DND-41 (cell line): Measurements from ENCODE around the gene PDS5A.
"Not testable (repeated sequence)": the region's sequence is repeated elsewhere in the genome, so short reads cannot be mapped to it uniquely, and the experiment has no call there.

Experiments
- ATAC-seq: fragments of 200-7000 bp; cut with Tn5 transposase; 3 replicates; pipeline ENCODE4 v1.9.1; 2021; ENCODE audit warnings: low read depth; ENCODE audit not compliant: insufficient read depth
- DNase-seq: peaks from one replicate; pipeline ENCODE4 v3.0.0-alpha.2; 2020
- H2AFZ ChIP-seq: 2 replicates; pipeline ENCODE4 v1.6.0; 2012; ENCODE audit warnings: low read depth, low read length
- H3K27ac ChIP-seq: 2 replicates; pipeline ENCODE4 v1.5.1; 2012; ENCODE audit warnings: low read length, inconsistent platforms
- H3K27me3 ChIP-seq: fragments of 200-600 bp; sonication (generic); 2 replicates; pipeline ENCODE4 v1.6.0; 2012; ENCODE audit warnings: low read length, mild to moderate bottlenecking, inconsistent platforms; ENCODE audit not compliant: insufficient read depth, poor library complexity
- H3K36me3 ChIP-seq: 2 replicates; pipeline ENCODE4 v1.5.1; 2012; ENCODE audit warnings: low read length, inconsistent platforms; ENCODE audit not compliant: insufficient read depth
- H3K4me1 ChIP-seq: 2 replicates; pipeline ENCODE4 v1.5.1; 2012; ENCODE audit warnings: mild to moderate bottlenecking, low read length; ENCODE audit not compliant: insufficient read depth
- H3K4me2 ChIP-seq: 2 replicates; pipeline ENCODE4 v1.6.0; 2012; ENCODE audit warnings: mild to moderate bottlenecking, moderate library complexity, low read length, inconsistent platforms; ENCODE audit not compliant: insufficient read depth
- H3K4me3 ChIP-seq, 2 experiments: fragments of 200-600 bp in 1 of 2; shearing (Covaris generic) in 1 of 2; 2 replicates each; pipeline ENCODE4 v1.5.1; 2012 to 2016; ENCODE audit warnings: inconsistent platforms in 2 of 2, low read length in 2 of 2, mild to moderate bottlenecking in 2 of 2, low read depth in 1 of 2, moderate library complexity in 1 of 2
- H3K79me2 ChIP-seq: 2 replicates; pipeline ENCODE4 v1.6.0; 2012; ENCODE audit warnings: low read length, inconsistent platforms; ENCODE audit not compliant: insufficient read depth
- H3K9ac ChIP-seq: 2 replicates; pipeline ENCODE4 v1.6.0; 2012; ENCODE audit warnings: low read depth, mild to moderate bottlenecking, inconsistent platforms, low read length, moderate library complexity
- H3K9me3 ChIP-seq: 2 replicates; pipeline ENCODE4 v1.5.1; 2012; ENCODE audit warnings: low read length, moderate library complexity, mild to moderate bottlenecking, inconsistent platforms; ENCODE audit not compliant: insufficient read depth, severe bottlenecking
- H4K20me1 ChIP-seq: 2 replicates; pipeline ENCODE4 v1.6.0; 2012; ENCODE audit warnings: low read length; ENCODE audit not compliant: insufficient read depth
- EZH2 ChIP-seq: IDR thresholded peaks from 3 replicates; pipeline ENCODE4 v1.6.1; 2012; ENCODE audit warnings: borderline replicate concordance, low read depth, mild to moderate bottlenecking, moderate library complexity, low read length, inconsistent platforms; ENCODE audit not compliant: severe bottlenecking
- TF ChIP-seq, protein P1 (sequence below): IDR thresholded peaks from 2 replicates; pipeline ENCODE4 v1.5.1; 2012; ENCODE audit warnings: borderline replicate concordance, low read length, moderate library complexity, mild to moderate bottlenecking; ENCODE audit not compliant: poor library complexity, severe bottlenecking; ENCODE audit errors: extremely low read depth

The PDS5A gene

DNA sequence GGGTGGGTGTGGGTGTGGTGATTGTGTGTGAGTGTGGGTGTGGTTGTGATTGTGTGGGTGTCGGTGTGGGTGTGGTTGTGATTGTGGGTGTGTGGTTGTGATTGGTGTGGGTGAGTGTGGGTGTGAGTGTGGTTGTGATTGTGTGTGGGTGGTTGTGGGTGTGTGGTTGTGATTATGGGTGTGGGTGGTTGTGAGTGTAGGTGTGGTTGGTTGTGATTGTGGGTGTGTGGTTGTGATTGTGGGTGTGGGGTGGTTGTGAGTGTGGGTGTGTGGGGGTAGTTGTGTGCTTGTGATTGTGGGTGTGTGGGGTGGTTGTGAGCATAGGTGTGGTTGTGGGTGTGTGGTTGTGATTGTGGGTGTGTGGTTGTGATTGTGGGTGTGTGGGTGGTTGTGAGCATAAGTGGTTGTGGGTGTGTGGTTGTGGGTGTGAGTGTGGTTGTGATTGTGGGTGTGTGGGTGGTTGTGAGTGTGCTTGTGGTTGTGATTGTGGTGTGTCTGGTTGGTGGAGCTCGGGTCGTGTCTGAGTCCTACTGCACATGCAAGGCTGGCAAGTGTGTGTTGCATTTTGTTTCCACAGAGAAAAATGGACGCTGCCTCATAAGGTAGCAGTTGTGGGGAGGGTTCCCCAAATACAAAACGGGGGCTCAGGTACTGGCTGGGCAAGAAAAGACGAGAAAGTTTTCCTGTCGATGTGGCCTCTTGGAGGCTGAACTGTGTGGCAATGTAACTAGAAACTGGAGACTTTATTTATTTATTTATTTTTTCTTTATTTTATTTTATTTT, 163.1 kb downstream of the PDS5A start:
- TF ChIP-seq, protein P1, sequence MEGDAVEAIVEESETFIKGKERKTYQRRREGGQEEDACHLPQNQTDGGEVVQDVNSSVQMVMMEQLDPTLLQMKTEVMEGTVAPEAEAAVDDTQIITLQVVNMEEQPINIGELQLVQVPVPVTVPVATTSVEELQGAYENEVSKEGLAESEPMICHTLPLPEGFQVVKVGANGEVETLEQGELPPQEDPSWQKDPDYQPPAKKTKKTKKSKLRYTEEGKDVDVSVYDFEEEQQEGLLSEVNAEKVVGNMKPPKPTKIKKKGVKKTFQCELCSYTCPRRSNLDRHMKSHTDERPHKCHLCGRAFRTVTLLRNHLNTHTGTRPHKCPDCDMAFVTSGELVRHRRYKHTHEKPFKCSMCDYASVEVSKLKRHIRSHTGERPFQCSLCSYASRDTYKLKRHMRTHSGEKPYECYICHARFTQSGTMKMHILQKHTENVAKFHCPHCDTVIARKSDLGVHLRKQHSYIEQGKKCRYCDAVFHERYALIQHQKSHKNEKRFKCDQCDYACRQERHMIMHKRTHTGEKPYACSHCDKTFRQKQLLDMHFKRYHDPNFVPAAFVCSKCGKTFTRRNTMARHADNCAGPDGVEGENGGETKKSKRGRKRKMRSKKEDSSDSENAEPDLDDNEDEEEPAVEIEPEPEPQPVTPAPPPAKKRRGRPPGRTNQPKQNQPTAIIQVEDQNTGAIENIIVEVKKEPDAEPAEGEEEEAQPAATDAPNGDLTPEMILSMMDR: no peak
- TF ChIP-seq EZH2: no peak
- peaks cover 5% of the 10 kb centered on the region; the same call in 1 of the 2 replicates for H4K20me1 ChIP-seq
- no peaks in the 10 kb centered on the region for H3K4me1 ChIP-seq
- H3K9me3 ChIP-seq: no peaks in the 10 kb centered on the region
- DNase-seq (no peak), ATAC-seq (peak; percentile 33; the same call in 2 of the 3 replicates)
- no peaks in the 10 kb centered on the region for H3K27me3 ChIP-seq
- H3K9ac ChIP-seq: no peak overlapping the region
- H3K4me3 ChIP-seq: no peak overlapping the region
- H3K79me2 ChIP-seq: no peaks in the 10 kb centered on the region
- H3K4me2 ChIP-seq: no peak overlapping the region
- no peak overlapping the region for H2AFZ ChIP-seq
- H3K36me3 ChIP-seq: no peaks in the 10 kb centered on the region
- H3K27ac ChIP-seq: no peak overlapping the region

DNA sequence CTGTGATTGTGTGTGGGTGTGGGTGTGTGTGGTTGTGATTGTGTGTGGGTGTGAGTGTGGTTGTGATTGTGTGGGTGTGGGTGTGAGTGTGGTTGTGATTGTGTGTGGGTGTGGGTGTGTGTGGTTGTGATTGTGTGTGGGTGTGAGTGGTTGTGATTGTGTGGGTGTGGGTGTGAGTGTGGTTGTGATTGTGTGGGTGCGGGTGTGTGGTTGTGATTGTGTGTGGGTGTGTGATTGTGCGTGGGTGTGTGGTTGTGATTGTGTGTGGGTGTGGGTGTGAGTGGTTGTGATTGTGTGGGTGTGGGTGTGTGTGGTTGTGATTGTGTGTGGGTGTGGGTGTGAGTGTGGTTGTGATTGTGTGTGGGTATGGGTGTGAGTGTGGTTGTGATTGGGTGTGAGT, 163.9 kb downstream of the PDS5A start:
- not testable (repeated sequence) for H3K9ac ChIP-seq, H3K4me2 ChIP-seq, H3K36me3 ChIP-seq, H2AFZ ChIP-seq, H4K20me1 ChIP-seq, H3K27me3 ChIP-seq, H3K4me1 ChIP-seq, DNase-seq, H3K79me2 ChIP-seq, ATAC-seq, H3K4me3 ChIP-seq, H3K9me3 ChIP-seq, H3K27ac ChIP-seq

DNA sequence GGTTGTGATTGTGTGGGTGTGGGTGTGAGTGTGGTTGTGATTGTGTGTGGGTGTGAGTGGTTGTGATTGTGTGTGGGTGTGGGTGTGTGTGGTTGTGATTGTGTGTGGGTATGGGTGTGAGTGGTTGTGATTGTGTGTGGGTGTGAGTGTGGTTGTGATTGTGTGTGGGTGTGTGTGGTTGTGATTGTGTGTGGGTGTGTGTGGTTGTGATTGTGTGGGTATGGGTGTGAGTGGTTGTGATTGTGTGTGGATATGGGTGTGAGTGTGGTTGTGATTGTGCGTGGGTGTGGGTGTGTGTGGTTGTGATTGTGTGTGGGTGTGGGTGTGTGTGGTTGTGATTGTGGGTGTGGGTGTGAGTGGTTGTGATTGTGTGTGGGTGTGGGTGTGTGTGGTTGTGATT, 164.7 kb downstream of the PDS5A start:
- H3K4me2 ChIP-seq, H3K36me3 ChIP-seq, DNase-seq, H3K9me3 ChIP-seq, H4K20me1 ChIP-seq, H3K27me3 ChIP-seq, H2AFZ ChIP-seq, H3K4me1 ChIP-seq, H3K79me2 ChIP-seq, H3K9ac ChIP-seq, H3K4me3 ChIP-seq, ATAC-seq, H3K27ac ChIP-seq: not testable (repeated sequence)

DNA sequence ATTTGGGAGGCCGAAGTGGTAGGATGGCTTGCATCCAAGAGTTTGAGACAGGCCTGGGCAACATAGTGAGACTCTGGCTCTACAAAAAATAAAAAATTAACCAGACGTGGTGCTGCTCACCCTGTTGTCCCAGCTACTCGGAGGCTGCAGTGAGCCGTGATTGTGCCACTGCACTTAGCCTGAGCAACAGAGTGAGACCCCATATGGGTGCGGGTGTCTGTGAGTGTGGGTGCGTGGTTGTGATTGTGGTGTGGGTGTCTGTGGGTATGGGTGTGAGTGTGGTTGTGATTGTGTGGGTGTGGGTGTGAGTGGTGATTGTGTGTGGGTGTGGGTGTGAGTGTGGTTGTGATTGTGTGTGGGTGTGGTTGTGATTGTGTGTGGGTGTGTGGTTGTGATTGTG, 165.2 kb downstream of the PDS5A start:
- Histone ChIP-seq H3K4me2 (no peak overlapping the region), H3K27ac (no peak overlapping the region), H4K20me1 (peaks cover 5% of the 10 kb centered on the region; the same call in 1 of the 2 replicates), H3K36me3 (no peaks in the 10 kb centered on the region), H3K9ac (no peak overlapping the region), H3K9me3 (no peaks in the 10 kb centered on the region), H2AFZ (no peak overlapping the region), H3K4me1 (no peaks in the 10 kb centered on the region), H3K79me2 (no peaks in the 10 kb centered on the region), H3K4me3 (no peak overlapping the region), H3K27me3 (no peaks in the 10 kb centered on the region)
- no peak for DNase-seq
- ATAC-seq: 0 out of 3 replicates have a peak, but pooled peaks have one; percentile 16
- TF ChIP-seq, protein P1: no peak
- TF ChIP-seq EZH2: no peak
